ENCODE data around the gene C1QTNF8. TPM values are rescaled to one million over a fixed set of nuclear protein-coding genes. Genes with fewer than 3 reads are reported as not detected.

Gene C1QTNF8
- total RNA-seq, 1 donor from 2014 or later, result not detected

- no peak for TF ChIP-seq CTCF (IDR thresholded peaks at IDR 0.05; ENCODE audit: partially characterized antibody, unreplicated experiment)
- Mint-ChIP-seq H3K36me3 (ENCODE audit: unreplicated experiment) (no peaks in the 10 kb centered on the region), H3K4me3 (ENCODE audit: unreplicated experiment) (no peak overlapping the region), H3K27ac (ENCODE audit: unreplicated experiment) (no peak overlapping the region), H3K9me3 (ENCODE audit: unreplicated experiment) (peaks cover 2% of the 10 kb centered on the region), H3K27me3 (ENCODE audit: unreplicated experiment) (peaks cover 2% of the 10 kb centered on the region), H3K4me1 (ENCODE audit: low read depth, unreplicated experiment) (peaks cover 1% of the 10 kb centered on the region)
- DNase-seq, result no peak
These were observed 31.1 kb upstream of the C1QTNF8 start for GRCh38 chr16:1127101-1127500.

- Mint-ChIP-seq H3K27me3 (ENCODE audit: unreplicated experiment) (no peaks in the 10 kb centered on the region), H3K4me3 (ENCODE audit: unreplicated experiment) (no peak overlapping the region), H3K9me3 (ENCODE audit: unreplicated experiment) (no peaks in the 10 kb centered on the region), H3K4me1 (ENCODE audit: low read depth, unreplicated experiment) (no peaks in the 10 kb centered on the region), H3K27ac (ENCODE audit: unreplicated experiment) (no peak overlapping the region), H3K36me3 (ENCODE audit: unreplicated experiment) (no peaks in the 10 kb centered on the region)
- DNase-seq, result no peak
- no peak for TF ChIP-seq CTCF (IDR thresholded peaks at IDR 0.05; ENCODE audit: partially characterized antibody, unreplicated experiment)
These were observed 30.5 kb upstream of the C1QTNF8 start for GRCh38 chr16:1126586-1126985.

GRCh38 chr16:1126044-1126443 lies 30.0 kb upstream of the C1QTNF8 start:
- no peaks in the 10 kb centered on the region for H3K9me3 Mint-ChIP-seq (ENCODE audit: unreplicated experiment)
- DNase-seq, result no peak
- no peak for TF ChIP-seq CTCF (IDR thresholded peaks at IDR 0.05; ENCODE audit: partially characterized antibody, unreplicated experiment)
- H3K4me1 Mint-ChIP-seq (ENCODE audit: low read depth, unreplicated experiment), result no peaks in the 10 kb centered on the region
- H3K27me3 Mint-ChIP-seq (ENCODE audit: unreplicated experiment), result no peaks in the 10 kb centered on the region
- H3K27ac Mint-ChIP-seq (ENCODE audit: unreplicated experiment), result no peak overlapping the region
- no peaks in the 10 kb centered on the region for H3K36me3 Mint-ChIP-seq (ENCODE audit: unreplicated experiment)
- no peak overlapping the region for H3K4me3 Mint-ChIP-seq (ENCODE audit: unreplicated experiment)

- Mint-ChIP-seq H3K36me3 (ENCODE audit: unreplicated experiment) (no peaks in the 10 kb centered on the region), H3K9me3 (ENCODE audit: unreplicated experiment) (no peaks in the 10 kb centered on the region), H3K4me3 (ENCODE audit: unreplicated experiment) (no peak overlapping the region), H3K4me1 (ENCODE audit: low read depth, unreplicated experiment) (no peaks in the 10 kb centered on the region), H3K27ac (ENCODE audit: unreplicated experiment) (no peak overlapping the region), H3K27me3 (ENCODE audit: unreplicated experiment) (no peaks in the 10 kb centered on the region)
- TF ChIP-seq CTCF (IDR thresholded peaks at IDR 0.05; ENCODE audit: partially characterized antibody, unreplicated experiment), result no peak
- no peak for DNase-seq
These were observed 29.4 kb upstream of the C1QTNF8 start for GRCh38 chr16:1125471-1125870.

- Mint-ChIP-seq H3K27me3 (ENCODE audit: unreplicated experiment) (peaks cover 1% of the 10 kb centered on the region), H3K4me3 (ENCODE audit: unreplicated experiment) (no peak overlapping the region), H3K9me3 (ENCODE audit: unreplicated experiment) (no peaks in the 10 kb centered on the region), H3K36me3 (ENCODE audit: unreplicated experiment) (no peaks in the 10 kb centered on the region), H3K4me1 (ENCODE audit: low read depth, unreplicated experiment) (no peaks in the 10 kb centered on the region), H3K27ac (ENCODE audit: unreplicated experiment) (no peak overlapping the region)
- no peak for TF ChIP-seq CTCF (IDR thresholded peaks at IDR 0.05; ENCODE audit: partially characterized antibody, unreplicated experiment)
- no peak for DNase-seq
These were observed 28.8 kb upstream of the C1QTNF8 start for GRCh38 chr16:1124795-1125194.

Data from glutamatergic neuron (in vitro differentiated cells).